PC-9 (cell line): ENCODE measurements around the gene DSG3.

ENCODE experiments used
- CTCF ChIP-seq: fragments of 200-600 bp; sonication (generic); conservative IDR thresholded peaks from 2 replicates; pipeline ENCODE4 v1.6.1; 2017; ENCODE audit warnings: mixed run types, antibody characterized with exemption, mild to moderate bottlenecking, moderate library complexity
- EZH2 ChIP-seq: fragments of 200-600 bp; sonication (generic); IDR thresholded peaks from 2 replicates; pipeline ENCODE4 v1.8.0; 2017; ENCODE audit warnings: antibody characterized with exemption, low read depth

GRCh38 chr18:31489311-31489710 lies 41.8 kb downstream of the DSG3 start:
- TF ChIP-seq EZH2 (no peak), CTCF (no peak)
